AML-193 (cell line): Measurements from ENCODE around the gene STIM1.
"Not testable (repeated sequence)": the region's sequence is repeated elsewhere in the genome, so short reads cannot be mapped to it uniquely, and the experiment has no call there.

Experiments used
- DNase-seq, 2 experiments: peaks; one replicate each; lab custom pipeline; 2025; lab: John Stamatoyannopoulos, UW

STIM1 gene

DNA sequence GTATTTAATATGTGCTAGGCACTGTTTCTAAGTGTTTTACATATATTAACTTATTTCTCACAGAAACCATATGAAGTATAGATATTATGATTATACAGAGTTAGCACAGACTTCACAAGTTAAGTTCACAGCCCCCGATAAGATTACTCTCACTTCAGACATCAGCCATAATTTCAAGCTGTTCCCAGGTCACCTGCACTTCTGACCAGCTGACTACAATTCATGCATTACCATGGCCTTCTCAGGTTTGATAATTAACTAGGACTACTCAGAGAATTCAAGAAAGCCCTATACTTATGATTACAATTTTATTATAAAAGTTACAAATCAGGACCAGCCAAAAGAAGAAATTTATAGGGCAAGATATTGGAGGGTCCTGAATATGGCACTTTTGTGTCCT lies 170.9 kb downstream of the STIM1 start:
- DNase-seq: no peak

DNA sequence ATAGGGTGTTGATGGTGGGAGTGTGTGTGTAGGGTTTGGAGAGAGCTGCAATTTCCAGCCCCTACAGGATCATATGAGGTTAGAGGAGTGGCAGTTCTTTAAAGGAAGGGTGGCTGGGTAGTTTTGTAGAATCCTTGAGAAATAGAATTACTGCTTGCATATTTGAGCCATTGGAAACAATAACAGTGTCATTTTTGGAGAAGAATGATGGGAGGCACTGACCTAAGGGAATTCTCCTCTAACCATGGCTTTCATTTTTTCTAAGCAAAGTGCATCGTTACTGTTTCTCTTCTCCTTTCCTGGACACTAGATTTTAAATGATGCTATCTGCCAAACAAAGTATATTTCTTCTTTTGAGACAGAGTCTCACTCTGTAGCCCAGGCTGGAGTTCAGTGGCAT lies 172.3 kb downstream of the STIM1 start:
- DNase-seq: no peak

DNA sequence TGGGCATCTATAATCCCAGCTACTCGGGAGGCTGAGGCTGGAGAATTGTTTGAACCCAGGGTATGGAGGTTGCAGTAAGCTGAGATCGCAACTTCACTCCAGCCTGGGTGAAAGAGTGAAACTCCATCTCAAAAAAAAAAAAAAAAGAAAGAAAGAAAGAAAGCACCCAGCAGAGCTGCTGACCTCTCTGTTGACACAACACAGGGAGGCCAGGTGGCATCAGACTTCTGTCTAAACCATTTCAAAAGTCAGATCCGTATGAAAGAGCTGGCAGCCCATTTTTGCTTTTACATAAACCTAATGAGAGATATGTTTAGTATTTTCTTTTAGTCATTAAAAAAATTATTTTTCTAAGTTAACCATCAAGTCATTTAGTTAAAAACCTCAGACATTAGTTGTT lies 174.7 kb downstream of the STIM1 start:
- no peak for DNase-seq

DNA sequence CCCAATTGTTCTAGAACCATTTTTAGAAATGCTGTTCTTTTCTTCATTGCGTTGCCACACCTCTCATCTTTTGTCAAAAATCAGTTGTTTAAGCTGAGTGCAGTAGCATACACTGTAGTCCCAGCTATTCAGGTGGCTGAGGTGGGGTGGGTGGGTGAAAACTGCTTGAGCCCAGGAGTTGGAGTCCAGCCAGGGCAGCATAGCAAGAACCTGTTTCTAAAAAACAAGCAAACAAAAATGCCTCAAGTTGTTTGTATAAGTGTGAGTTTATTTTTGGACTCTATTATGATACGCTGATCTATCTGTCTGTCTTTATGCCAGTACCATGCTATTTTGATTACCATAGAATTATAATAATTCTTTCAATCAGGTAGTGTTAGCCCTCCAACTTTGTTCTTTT lies 176.6 kb downstream of the STIM1 start:
- DNase-seq: no peak

DNA sequence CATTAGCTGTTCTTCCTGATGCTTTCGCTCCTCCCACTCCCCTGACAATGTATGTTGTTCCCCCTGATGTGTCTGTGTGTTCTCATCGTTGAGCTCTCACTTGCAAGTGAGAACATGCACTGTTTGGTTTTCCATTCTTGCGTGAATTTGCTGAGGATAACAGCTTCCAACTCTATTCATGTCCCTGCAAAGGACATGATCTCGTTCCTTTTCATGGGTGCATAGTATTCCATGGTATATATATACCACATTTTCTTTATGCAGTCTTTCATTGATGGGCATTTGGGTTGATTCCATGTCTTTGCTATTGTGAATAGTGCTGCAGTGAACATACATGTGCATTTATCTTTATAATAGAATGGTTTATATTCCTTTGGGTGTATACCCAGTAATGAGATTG lies 180.5 kb downstream of the STIM1 start:
- no peak for DNase-seq

DNA sequence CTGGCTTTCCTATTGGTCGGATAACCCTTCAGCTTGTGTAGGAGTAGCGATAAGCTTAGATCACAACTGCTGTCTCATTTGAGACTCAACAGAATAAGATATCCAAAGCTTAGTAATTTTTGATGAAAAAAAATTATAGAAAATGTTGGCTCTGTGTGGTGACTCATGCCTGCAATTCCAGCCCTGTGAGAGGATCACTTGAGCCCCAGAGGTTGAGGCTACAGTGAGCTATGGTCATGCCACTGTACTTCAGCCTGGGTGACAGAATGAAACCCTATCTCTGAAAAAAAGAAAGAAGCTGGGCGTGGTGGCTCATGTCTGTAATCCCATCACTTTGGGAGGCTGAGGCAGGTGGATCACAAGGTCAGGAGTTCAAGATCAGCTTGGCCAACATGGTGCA lies 183.5 kb downstream of the STIM1 start:
- DNase-seq: no peak

DNA sequence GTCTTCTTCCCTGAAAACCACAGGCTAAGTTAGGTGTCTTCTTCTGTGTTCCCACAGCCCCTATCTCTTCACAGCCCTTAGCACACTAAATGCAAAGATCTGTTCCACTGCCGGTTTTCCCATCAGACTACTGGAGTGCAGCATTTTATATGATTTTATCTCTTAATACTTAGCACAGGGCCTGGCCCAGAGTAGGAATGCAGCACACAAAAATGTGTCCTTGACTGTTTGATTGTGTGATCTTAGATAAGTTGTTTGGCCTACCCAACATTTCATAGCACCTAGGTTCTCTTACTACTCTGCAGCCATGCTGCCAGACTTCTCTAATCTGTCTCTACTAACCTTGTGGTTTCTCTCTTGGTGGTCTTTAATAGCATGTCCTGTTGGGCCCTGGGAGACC lies 185.0 kb downstream of the STIM1 start:
- no peak for DNase-seq

DNA sequence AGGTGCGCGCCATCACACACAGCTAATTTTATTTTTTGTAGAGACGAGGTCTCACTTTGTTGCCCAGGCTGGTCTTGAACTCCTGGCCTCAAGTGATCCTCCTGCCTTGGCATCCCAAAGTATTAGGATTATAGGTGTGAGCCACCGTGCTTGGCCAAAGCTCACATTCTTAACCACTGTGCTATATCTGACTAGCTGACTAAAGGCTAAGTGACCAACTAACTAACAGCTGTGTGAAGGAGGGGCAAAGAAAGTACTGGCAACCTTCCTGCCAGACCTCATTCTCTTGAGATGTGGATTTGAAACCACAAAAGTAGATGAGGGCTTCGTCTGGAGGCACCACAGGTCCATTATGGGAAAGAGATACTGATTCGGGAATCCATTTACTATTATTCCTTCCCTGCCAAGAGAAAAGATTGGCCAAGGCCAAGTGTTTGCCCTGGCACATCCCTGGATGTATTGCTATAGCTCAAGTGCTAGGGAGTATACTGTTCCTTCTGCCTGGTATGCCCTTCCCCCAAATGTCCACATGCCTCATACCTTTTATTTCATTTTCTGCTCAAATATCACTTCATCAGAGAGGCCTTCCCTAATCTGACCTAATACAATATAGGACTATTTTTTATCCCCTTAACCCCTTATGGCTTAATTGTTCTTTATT lies 186.4 kb downstream of the STIM1 start:
- DNase-seq: no peak

DNA sequence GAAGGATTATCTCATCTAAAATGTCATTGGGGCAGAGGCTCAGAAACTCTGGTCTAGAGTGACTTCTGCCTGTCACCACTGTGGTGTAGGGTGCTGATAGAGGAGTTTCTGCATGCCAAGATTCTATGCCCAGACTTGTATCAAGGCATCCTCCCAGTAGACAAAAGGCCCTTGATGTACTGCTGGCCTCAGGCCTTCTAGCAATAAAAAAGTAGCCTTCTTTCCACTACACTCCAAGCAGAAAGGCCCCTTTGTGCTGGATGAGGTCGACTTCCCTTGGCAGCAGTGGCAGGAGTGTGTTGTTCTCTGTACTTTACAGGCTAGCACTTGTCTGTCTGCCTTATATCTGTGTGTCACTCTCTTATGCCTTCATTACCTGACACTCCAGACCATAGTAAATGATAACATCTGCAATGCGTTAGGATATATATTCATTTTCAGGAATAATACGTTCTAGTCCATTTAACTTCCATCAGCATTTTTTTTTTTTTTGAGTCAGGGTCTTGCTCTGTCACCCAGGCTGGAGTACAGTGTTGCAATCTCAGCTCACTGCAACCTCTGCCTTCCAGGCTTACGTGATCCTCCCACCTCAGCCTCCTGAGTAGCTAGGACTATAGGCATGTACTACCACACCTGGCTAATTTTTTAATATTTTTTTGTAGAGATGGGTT lies 189.6 kb downstream of the STIM1 start:
- no peak for DNase-seq

DNA sequence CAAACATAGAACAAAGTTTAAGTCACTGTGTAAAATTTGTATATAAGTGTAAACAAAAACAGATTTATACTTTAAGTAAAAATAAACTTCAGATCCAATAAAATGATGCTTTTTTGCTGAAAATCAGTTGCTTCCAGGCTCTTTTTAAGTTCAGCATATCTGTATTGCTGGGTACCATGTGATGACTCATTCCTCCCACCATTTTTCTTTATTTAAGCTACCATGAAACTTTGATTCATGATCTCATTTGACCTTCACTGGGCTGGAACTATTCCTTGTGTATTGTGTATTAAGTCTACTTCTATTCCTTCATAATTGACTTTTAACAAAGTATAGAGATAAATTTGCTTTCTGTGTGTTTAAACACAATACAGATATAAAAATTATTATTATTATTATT lies 192.9 kb downstream of the STIM1 start:
- DNase-seq: no peak

DNA sequence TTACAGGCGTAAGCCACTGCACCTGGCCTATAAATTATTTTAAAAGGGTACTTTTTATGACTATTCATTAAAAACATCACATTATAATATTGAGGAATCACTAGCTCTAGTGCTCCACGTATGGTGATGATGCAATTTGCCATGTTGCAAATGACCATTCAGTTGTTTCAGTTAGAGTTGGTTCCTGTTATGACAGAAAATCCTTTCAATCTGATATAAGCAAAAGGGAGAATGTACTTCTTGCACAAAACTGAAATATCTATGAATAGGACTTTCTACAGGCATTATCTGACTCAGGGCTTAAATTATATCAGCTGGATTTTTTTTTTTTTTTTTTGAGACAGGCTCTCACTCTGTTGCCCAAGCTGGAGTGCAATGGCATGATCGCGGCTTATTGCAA lies 193.5 kb downstream of the STIM1 start:
- DNase-seq: peak; percentile 89 to 91

DNA sequence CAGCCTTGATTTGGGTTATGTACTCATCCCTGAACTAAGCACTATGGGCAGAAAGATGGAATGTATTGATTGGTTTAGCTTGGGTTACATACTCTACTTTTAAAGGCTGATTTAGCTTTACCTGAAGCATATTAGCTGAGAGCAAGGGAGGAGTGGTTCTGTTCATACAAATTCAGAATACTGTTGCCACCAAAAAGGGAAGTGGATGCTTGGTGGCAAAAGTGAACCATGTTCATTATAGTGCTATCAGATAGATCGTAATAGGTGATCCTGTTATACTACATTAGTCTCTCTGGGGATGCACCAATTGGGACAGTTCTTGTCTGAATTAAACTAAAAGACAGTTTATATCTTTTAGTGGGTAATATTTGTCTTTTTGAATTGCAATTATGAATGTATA lies 194.7 kb downstream of the STIM1 start:
- DNase-seq: peak in 1 of 2 experiments; percentile 10

DNA sequence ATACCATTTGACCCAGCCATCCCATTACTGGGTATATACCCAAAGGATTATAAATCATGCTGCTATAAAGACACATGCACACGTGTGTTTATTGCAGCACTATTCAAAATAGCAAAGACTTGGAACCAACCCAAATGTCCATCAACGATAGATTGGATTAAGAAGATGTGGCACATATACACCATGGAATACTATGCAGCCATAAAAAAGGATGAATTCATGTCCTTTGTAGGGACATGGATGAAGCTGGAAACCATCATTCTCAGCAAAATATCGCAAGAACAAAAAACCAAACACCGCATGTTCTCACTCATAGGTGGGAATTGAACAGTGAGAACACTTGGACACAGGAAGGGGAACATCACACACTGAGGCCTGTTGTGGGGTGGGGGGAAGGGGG lies 197.7 kb downstream of the STIM1 start:
- not testable (repeated sequence) for DNase-seq

DNA sequence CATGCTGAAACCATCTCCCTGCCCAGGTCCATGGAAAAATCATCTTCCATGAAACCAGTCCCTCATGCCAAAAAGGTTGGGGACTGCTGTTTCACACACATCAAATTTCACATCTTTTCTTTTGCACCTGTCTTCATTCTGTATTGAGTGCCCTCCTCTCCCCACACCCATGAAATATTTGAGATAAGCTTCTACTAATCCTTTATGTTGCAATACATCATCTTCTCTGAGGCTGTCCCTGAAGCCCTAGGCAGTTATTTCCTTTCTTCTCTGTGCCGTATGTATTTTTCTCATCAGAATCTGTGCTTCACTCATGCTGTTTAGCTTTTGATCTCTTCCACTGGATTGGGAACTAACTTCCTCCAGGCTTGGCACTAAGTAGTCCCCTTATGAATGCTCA lies 199.2 kb downstream of the STIM1 start:
- no peak for DNase-seq

DNA sequence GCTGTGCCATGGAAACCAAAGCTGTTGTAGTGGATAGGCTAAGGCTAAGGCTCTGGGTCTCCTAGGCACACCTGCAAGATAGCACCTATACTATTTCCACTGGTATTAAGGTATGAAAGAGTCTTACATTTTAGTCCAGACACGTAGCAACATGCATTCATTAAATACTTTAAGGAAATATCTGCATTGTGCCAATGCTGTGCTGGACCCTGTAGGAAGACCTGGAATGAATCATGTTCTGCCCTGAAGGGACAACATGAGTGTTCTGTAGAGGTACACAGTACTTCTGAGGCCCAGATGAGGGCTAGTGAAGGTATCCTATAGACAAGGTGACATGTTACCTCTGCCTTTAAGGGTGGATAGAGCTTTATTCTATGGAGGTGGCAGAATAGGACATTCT lies 204.0 kb downstream of the STIM1 start:
- no peak for DNase-seq

DNA sequence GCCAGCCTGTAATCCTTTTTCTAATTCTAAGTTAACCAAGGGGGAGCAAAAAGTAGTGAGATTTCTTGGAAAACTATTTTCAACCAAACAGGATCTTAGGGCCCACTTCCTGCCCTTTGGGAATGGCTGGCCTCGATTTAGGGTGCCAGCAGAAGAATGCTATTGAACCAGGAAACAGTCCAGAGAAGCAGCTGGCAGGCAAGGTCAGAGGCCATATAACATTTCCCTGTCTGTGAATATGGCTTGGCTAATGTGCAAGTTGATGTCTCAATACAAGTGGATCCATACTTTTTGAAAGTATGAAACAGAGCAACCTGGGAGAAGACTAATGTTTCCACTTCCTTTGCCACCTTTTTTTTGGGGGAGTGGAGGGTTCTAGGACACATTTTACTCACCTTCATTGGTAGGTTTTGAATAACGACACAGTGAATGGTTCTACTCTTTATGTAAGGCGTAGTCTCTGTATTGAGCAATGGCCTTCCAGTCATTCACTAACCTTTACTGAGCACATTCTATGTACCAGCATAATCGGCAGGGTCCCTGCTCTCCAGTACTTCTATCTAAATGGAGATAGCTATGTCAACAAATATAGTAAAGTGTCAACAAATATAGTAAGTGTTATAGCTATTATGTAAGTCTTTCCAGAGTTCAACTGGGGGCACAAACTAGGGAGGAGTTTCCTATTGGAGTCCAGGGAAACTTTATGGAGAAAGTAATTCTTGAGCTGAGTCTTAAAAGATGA lies 204.9 kb downstream of the STIM1 start:
- DNase-seq: no peak

DNA sequence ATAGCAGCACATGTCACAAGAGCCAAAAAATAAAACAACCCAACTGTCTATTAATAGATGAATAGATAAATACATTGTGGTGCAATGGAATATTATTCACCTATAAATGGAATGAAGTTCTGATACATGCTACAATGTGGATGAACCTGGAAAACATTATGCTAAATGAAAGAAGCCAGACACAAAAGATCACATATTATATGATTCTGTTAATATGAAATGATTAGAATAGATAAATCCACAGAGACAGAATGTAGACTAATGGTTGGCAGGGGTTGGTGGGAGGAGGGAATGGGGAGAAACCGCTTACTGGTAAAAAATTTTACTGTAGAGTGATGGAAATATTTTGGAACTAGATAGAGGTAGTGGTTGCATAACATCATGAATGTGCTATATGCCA lies 206.2 kb downstream of the STIM1 start:
- no peak for DNase-seq

DNA sequence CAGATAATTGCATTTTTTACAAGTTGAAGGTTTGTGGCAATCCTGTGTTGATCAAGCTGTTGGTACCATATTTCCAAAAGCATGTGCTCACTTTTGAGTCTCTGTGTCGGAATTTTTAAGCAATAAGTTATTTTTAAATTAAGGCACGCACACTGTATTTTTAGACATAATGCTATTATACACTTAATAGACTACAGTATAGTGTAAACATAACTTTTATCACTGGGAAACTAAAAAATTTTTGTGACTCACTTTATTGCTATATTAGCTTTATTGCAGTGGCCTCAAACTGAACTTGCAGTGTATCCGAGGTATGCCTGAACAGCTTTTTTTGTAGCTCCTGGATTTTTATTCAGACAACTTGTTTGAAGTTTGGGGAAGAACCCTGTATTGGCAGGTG lies 207.9 kb downstream of the STIM1 start:
- no peak for DNase-seq

DNA sequence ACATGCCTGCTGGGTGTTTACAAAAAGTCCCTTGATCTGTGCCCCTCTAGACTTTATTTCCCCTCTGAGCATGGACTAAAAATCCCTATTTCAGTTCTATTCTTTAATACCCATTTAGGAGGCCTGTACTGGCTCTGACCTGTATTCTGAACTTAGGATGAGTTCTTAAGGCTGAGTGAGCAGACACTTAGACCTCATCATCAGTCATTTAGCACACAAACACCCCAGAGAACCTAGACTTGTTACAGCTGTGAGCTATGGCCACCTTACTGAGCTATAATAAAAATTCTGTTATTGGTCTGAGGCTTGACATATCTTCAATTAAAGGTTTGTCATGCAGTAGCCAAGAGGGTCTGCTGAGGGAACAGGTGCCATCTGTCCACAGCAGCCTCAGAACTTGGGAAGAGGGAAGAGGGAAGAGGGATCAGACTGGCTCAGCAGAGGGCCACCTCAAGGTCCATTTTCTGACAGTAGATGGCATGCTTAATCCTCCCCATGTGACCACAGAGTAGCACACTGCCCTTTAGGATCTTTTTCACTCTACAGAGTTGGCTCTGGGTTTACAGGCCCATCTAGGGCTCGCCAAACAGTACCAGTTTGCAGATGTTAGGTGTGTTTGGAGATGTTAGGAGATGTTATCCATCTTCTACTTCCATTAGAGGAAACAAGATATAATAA lies 209.0 kb downstream of the STIM1 start:
- no peak for DNase-seq

DNA sequence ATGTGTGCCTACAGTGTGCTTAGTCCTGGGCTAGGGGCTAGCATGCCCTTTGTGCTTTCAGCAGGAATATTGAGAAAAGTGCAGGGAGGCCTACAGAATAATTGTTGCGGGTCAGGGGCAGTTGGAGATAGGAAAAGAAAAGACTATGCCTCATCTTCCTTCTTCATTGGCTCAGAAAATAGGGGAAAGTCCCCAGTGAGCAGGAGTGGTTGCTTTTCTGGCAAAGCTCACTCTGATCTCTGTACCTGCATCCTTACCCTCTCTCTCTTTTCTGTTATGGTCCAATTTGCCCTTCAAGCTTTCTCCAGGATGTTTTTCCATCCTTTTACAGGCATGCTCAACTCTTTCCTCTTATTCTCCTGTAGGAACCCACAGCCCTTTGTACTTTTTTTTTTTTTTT lies 209.6 kb downstream of the STIM1 start:
- DNase-seq: no peak

DNA sequence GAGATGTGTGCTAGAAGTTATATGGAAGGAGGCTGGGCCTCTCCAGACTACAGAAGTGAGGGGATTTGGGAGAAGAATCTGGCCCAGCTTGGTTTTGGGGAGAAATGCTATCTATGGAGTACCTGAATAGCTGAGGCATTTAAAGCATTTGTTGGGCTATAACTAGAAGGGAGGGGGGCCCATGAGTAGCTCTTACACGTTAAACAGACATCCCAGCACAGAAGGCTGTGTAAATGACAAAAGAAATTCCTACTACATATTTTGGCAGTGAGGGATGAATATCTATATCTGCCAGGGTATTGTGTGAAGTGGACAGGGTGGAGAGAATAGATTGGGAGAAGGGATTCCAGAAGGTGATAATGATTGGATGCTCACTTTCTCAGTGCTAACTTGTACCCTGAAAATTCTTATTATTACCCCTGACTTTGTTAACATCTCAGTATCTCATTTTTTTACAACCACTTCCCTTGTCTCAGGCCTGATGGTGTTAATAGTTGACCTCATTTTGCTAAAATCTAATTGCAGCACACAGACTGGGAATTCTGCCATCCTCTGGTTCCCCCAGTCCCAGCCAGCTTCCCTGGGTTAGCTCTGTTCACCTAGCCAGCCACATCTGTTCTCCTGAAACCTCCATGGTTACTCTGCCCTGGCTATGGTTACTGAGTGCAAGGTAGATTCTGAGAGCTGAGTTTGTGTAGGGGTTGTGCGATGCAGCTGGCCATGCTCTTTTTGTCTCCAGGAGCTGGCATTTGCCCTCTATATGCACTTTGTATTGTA lies 210.3 kb downstream of the STIM1 start:
- no peak for DNase-seq

DNA sequence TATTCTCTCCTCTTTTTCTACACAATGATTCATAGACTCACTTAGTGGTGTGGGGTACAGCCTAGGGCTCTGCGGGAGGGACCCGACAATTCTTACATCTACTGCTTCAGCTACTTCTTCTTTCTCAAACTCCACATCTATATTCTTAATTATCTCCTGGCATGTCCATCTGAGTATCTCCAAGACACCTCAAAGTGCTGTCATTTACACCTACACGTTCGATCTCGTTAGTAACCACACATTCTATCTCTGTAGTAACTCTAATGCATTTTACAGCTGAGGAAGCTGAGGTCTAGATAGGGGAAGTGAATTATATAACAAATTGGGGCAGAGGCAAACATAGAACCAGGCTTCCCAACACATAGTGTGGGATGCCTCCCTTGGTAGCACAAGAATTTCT lies 211.4 kb downstream of the STIM1 start:
- DNase-seq: peak; percentile 32 to 50
